GM12878 (cell line): Measurements from ENCODE around the gene POLE3. TPM values are rescaled to one million over a fixed set of nuclear protein-coding genes. Genes with fewer than 3 reads are reported as not detected.

Source experiments
- ATAC-seq: fragments of 200-7000 bp; cut with Tn5 transposase; 3 replicates; pipeline ENCODE4 v1.9.1; 2020; ENCODE audit warnings: mild to moderate bottlenecking, moderate library complexity
- BruUV-seq: library from RNA; stranded (reverse); fragments of 400-500 nt; replicated peaks from 2 replicates; lab custom pipeline; 2021; lab: Mats Ljungman, UMichigan
- CTCF ChIA-PET: fragments of 300-600 bp; sonication (Branson Sonifier 250); formaldehyde crosslinking; extraction: SDS; loops from one replicate; lab custom pipeline; 2021; ENCODE audit warnings: inconsistent platforms; lab: Yijun Ruan, JAX
- POLR2A ChIA-PET: fragments of 350-600 bp; formaldehyde crosslinking; extraction: SDS; loops from one replicate; lab custom pipeline; 2021; ENCODE audit warnings: inconsistent platforms; lab: Charles Lee
- RAD21 ChIA-PET: fragments of 300-600 bp; sonication (Branson Sonifier 250); formaldehyde crosslinking; loops from one replicate; lab custom pipeline; 2023; ENCODE audit warnings: antibody characterized with exemption; ENCODE audit not compliant: unreplicated experiment; lab: Charles Lee
- SMC1A ChIA-PET: fragments of 300-600 bp; sonication (Branson Sonifier 250); formaldehyde crosslinking; loops from one replicate; lab custom pipeline; 2023; ENCODE audit not compliant: unreplicated experiment, uncharacterized antibody; lab: Charles Lee
- DNase-seq: peaks from one replicate; pipeline ENCODE4 v3.0.0-alpha.2; 2011; ENCODE audit warnings: low read depth, low spot score
- FAIRE-seq: peaks from 3 replicates; lab custom pipeline; 2011; peaks lifted over from hg19 to GRCh38; lab: Jason Lieb, UNC
- H2AFZ ChIP-seq: 2 replicates; pipeline ENCODE4 v1.6.0; 2011; ENCODE audit warnings: low read depth, low read length, control low read depth; ENCODE audit not compliant: control insufficient read depth
- H3K27ac ChIP-seq: 2 replicates; pipeline ENCODE4 v1.5.1; 2011; ENCODE audit warnings: control low read depth; ENCODE audit not compliant: control insufficient read depth, insufficient read depth
- H3K27me3 ChIP-seq, 2 experiments: replicated peaks in 1 of 2; 2 replicates each; pipeline versions ENCODE4 v1.6.0 to v1.6.1; 2011; ENCODE audit warnings: low read length in 1 of 2; ENCODE audit not compliant: control insufficient read depth in 2 of 2, insufficient read depth in 2 of 2
- H3K36me3 ChIP-seq, 2 experiments: 2 replicates each; pipeline ENCODE4 v1.5.1; 2011; ENCODE audit warnings: low read length in 1 of 2; ENCODE audit not compliant: control insufficient read depth in 2 of 2, insufficient read depth in 2 of 2
- H3K4me1 ChIP-seq: 2 replicates; pipeline ENCODE4 v1.6.1; 2011; ENCODE audit warnings: mild to moderate bottlenecking, low read length, moderate library complexity, mixed read lengths; ENCODE audit not compliant: control insufficient read depth, insufficient read depth
- H3K4me2 ChIP-seq: 2 replicates; pipeline ENCODE4 v1.6.0; 2011; ENCODE audit warnings: control low read depth; ENCODE audit not compliant: control insufficient read depth, insufficient read depth
- H3K4me3 ChIP-seq: fragments of 200-600 bp; sonication (generic); 2 replicates; pipeline ENCODE4 v1.5.1; 2016
- H3K79me2 ChIP-seq: 2 replicates; pipeline ENCODE4 v1.6.0; 2011; ENCODE audit warnings: low read length; ENCODE audit not compliant: control insufficient read depth, insufficient read depth
- H3K9ac ChIP-seq: 2 replicates; pipeline ENCODE4 v1.8.0; 2011; ENCODE audit warnings: low read length, control low read depth, mixed read lengths; ENCODE audit not compliant: control insufficient read depth, insufficient read depth
- H3K9me3 ChIP-seq: replicated peaks from 3 replicates; pipeline ENCODE4 v1.5.1; 2011; ENCODE audit warnings: mild to moderate bottlenecking, low read length; ENCODE audit not compliant: control insufficient read depth, insufficient read depth
- H4K20me1 ChIP-seq: 2 replicates; pipeline ENCODE4 v1.6.0; 2011; ENCODE audit not compliant: control insufficient read depth, insufficient read depth
- ATF7 ChIP-seq: fragments of 450-650 bp; IDR thresholded peaks from 2 replicates; pipeline ENCODE4 v1.6.1; 2016; ENCODE audit warnings: low read depth, mild to moderate bottlenecking
- CBX5 ChIP-seq: sonication (generic); IDR thresholded peaks from 2 replicates; pipeline ENCODE4 v1.6.1; 2016; ENCODE audit warnings: low read depth, moderate library complexity, mild to moderate bottlenecking, inconsistent platforms
- CEBPB ChIP-seq, 2 experiments: fragments of 150-350 bp in 1 of 2; IDR thresholded peaks; 2 replicates each; pipeline ENCODE4 v1.6.1; 2012 to 2014; ENCODE audit warnings: low read depth in 2 of 2, low read length in 2 of 2, borderline replicate concordance in 1 of 2, inconsistent platforms in 1 of 2
- EED ChIP-seq: sonication (generic); IDR thresholded peaks from 2 replicates; pipeline ENCODE4 v1.6.1; 2016; ENCODE audit warnings: antibody characterized with exemption, low read depth
- HCFC1 ChIP-seq: fragments of 150-350 bp; IDR thresholded peaks from 2 replicates; pipeline ENCODE4 v1.6.1; 2014; ENCODE audit warnings: low read length
- HDAC2 ChIP-seq: fragments of 200-600 bp; sonication (generic); IDR thresholded peaks from 2 replicates; pipeline ENCODE4 v1.6.1; 2017
- HDGF ChIP-seq: fragments of 450-650 bp; IDR thresholded peaks from 2 replicates; pipeline ENCODE4 v1.6.1; 2016; ENCODE audit warnings: antibody characterized with exemption
- MYB ChIP-seq: fragments of 150-350 bp; IDR thresholded peaks from 2 replicates; pipeline ENCODE4 v1.6.1; 2014; ENCODE audit warnings: mild to moderate bottlenecking, low read depth, low read length, borderline replicate concordance
- PAX5 ChIP-seq: IDR thresholded peaks from 2 replicates; pipeline ENCODE4 v1.6.1; 2011; ENCODE audit warnings: low read depth, low read length, borderline replicate concordance
- STAT1 ChIP-seq: fragments of 450-650 bp; conservative IDR thresholded peaks from 2 replicates; pipeline ENCODE4 v1.6.1; 2014; ENCODE audit warnings: antibody characterized with exemption, mild to moderate bottlenecking
- YBX1 ChIP-seq: fragments of 450-650 bp; IDR thresholded peaks from 2 replicates; pipeline ENCODE4 v1.6.1; 2016; ENCODE audit warnings: antibody characterized with exemption
- WGBS: methylation state at CpG from one replicate; pipeline ENCODE4 v1.1.6; 2016; ENCODE audit warnings: low lambda C conversion rate; ENCODE audit not compliant: insufficient replicate concordance, insufficient coverage; ENCODE audit errors: missing lambda C conversion rate; 5-methylcytosine and 5-hydroxymethylcytosine counted together
- in situ Hi-C: fragments of 300-500 bp; cut with MboI; formaldehyde crosslinking; loops from 9 replicates; pipeline ENCODE4 v1.14.3; 2018; ENCODE audit warnings: mixed read lengths
- intact Hi-C: fragments of 100-400 bp; cut with micrococcal nuclease; formaldehyde crosslinking; loops from one replicate; pipeline ENCODE4 v1.14.2; 2022; ENCODE audit not compliant: unreplicated experiment
- polyA plus RNA-seq, 11 experiments: library from polyadenylated mRNA; depleted of rRNA in 4 of 11; unstranded in 6 of 11; stranded (reverse) in 5 of 11; fragments of >200 nt; fragmentation: Nextera tagmentation in 4 of 11; fragmentation: Illumina TruSeq in 1 of 11; extraction: Ambion mirVana in 4 of 11; extraction: Trizol in 1 of 11; gene quantifications; 1 replicate in 1 of 11; 2 replicates in 10 of 11; pipeline versions ENCODE4 v1.2.1 to v1.2.3, GENCODE V29; 2011 to 2016; ENCODE audit warnings: inconsistent platforms in 2 of 11, missing spikeins in 2 of 11, low read depth in 1 of 11
- total RNA-seq, 4 experiments: library from RNA; depleted of rRNA in 3 of 4; stranded (reverse); fragments of >200 nt in 3 of 4; fragmentation: Illumina TruSeq in 1 of 4; extraction: Trizol in 1 of 4; gene quantifications; 2 replicates each; pipeline versions ENCODE4 v1.2.1 to v1.2.3, GENCODE V29; 2013 to 2021
- TF ChIP-seq, protein P1 (sequence below): fragments of 450-650 bp; IDR thresholded peaks from 2 replicates; pipeline ENCODE4 v1.6.1; 2017; ENCODE audit warnings: mild to moderate bottlenecking, low read depth, inconsistent platforms; ENCODE audit not compliant: poor library complexity, severe bottlenecking
- TF ChIP-seq, protein P2 (sequence below): fragments of 150-350 bp; IDR thresholded peaks from 2 replicates; pipeline ENCODE4 v1.6.1; 2014; ENCODE audit warnings: mild to moderate bottlenecking, low read depth, low read length
- TF ChIP-seq, protein P3 (sequence below): fragments of 450-650 bp; IDR thresholded peaks from 2 replicates; pipeline ENCODE4 v1.6.1; 2018; ENCODE audit warnings: mild to moderate bottlenecking, low read depth, moderate library complexity; ENCODE audit not compliant: partially characterized antibody

POLE3 gene
- total and polyA plus RNA-seq, 10 of the 15 experiments (the other 5 are each of a cell fraction or from before 2014, with no cell fraction given): 40.8 to 116 (median 80.2) TPM

GRCh38 chr9:113446323-113446740 is 35.9 kb upstream of the POLE3 start (continued):
- TF ChIP-seq, protein P1, sequence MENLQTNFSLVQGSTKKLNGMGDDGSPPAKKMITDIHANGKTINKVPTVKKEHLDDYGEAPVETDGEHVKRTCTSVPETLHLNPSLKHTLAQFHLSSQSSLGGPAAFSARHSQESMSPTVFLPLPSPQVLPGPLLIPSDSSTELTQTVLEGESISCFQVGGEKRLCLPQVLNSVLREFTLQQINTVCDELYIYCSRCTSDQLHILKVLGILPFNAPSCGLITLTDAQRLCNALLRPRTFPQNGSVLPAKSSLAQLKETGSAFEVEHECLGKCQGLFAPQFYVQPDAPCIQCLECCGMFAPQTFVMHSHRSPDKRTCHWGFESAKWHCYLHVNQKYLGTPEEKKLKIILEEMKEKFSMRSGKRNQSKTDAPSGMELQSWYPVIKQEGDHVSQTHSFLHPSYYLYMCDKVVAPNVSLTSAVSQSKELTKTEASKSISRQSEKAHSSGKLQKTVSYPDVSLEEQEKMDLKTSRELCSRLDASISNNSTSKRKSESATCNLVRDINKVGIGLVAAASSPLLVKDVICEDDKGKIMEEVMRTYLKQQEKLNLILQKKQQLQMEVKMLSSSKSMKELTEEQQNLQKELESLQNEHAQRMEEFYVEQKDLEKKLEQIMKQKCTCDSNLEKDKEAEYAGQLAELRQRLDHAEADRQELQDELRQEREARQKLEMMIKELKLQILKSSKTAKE: peak; percentile 24

GRCh38 chr9:113444736-113445135 is 34.3 kb upstream of the POLE3 start:
- no peaks in the 10 kb centered on the region for H3K4me1 ChIP-seq
- no peak for DNase-seq
- H3K79me2 ChIP-seq: no peaks in the 10 kb centered on the region
- no peak overlapping the region for H3K4me3 ChIP-seq
- H3K27me3 ChIP-seq: no peaks in the 10 kb centered on the region
- H3K27ac ChIP-seq: no peak overlapping the region
- intact Hi-C loops (no loop called here), in situ Hi-C loops (loop anchor here (5.0 kb wide), 2 partner anchors 138 to 213 kb away; no protein-coding TSS in a partner anchor)
- H3K9me3 ChIP-seq: no peaks in the 10 kb centered on the region
- no peaks in the 10 kb centered on the region for H4K20me1 ChIP-seq
- H2AFZ ChIP-seq: no peak overlapping the region
- CTCF ChIA-PET: interaction anchor here (1.5 to 10.1 kb wide), 11 partner anchors 34 to 216 kb away, joined by 5 to 384 read pairs (median 11); partner anchors contain the start of genes ALAD, C9orf43, CDC26 and POLE3
- H3K9ac ChIP-seq: no peak overlapping the region
- H3K36me3 ChIP-seq: no peaks in the 10 kb centered on the region
- SMC1A ChIA-PET: interaction anchor here (0.9 to 9.5 kb wide), 5 partner anchors 10 to 212 kb away, joined by 3 to 245 read pairs (median 6); no protein-coding TSS in a partner anchor
- no peak for FAIRE-seq
- WGBS: 19% methylated on average over 2 of the region's 2 CpGs
- ATAC-seq: no peak
- no peak overlapping the region for H3K4me2 ChIP-seq
- no TSS peak for BruUV-seq
- RAD21 ChIA-PET: interaction anchor here (1.5 to 10.1 kb wide), 5 partner anchors 11 to 211 kb away, joined by 6 to 247 read pairs (median 55); partner anchors contain the start of genes CDC26 and PRPF4
- POLR2A ChIA-PET: interaction anchor here (0.8 to 1.0 kb wide), 2 partner anchors 145 to 170 kb away, joined by 3 read pairs; no protein-coding TSS in a partner anchor
- TF ChIP-seq, protein P2, sequence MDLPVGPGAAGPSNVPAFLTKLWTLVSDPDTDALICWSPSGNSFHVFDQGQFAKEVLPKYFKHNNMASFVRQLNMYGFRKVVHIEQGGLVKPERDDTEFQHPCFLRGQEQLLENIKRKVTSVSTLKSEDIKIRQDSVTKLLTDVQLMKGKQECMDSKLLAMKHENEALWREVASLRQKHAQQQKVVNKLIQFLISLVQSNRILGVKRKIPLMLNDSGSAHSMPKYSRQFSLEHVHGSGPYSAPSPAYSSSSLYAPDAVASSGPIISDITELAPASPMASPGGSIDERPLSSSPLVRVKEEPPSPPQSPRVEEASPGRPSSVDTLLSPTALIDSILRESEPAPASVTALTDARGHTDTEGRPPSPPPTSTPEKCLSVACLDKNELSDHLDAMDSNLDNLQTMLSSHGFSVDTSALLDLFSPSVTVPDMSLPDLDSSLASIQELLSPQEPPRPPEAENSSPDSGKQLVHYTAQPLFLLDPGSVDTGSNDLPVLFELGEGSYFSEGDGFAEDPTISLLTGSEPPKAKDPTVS: no peak
- TF ChIP-seq CEBPB (IDR thresholded peaks at IDR 0.05; ENCODE audit: borderline replicate concordance in 1 of 2, low read depth in 2 of 2, low read length in 2 of 2) (no peak), HDGF (no peak), HCFC1 (no peak), ATF7 (no peak), YBX1 (no peak), PAX5 (no peak), EED (no peak), MYB (no peak), HDAC2 (no peak), STAT1 (no peak), CBX5 (no peak)
- TF ChIP-seq, protein P3, sequence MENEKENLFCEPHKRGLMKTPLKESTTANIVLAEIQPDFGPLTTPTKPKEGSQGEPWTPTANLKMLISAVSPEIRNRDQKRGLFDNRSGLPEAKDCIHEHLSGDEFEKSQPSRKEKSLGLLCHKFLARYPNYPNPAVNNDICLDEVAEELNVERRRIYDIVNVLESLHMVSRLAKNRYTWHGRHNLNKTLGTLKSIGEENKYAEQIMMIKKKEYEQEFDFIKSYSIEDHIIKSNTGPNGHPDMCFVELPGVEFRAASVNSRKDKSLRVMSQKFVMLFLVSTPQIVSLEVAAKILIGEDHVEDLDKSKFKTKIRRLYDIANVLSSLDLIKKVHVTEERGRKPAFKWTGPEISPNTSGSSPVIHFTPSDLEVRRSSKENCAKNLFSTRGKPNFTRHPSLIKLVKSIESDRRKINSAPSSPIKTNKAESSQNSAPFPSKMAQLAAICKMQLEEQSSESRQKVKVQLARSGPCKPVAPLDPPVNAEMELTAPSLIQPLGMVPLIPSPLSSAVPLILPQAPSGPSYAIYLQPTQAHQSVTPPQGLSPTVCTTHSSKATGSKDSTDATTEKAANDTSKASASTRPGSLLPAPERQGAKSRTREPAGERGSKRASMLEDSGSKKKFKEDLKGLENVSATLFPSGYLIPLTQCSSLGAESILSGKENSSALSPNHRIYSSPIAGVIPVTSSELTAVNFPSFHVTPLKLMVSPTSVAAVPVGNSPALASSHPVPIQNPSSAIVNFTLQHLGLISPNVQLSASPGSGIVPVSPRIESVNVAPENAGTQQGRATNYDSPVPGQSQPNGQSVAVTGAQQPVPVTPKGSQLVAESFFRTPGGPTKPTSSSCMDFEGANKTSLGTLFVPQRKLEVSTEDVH: no peak
